Psoas muscle (tissue), 8 donors: Measurements from ENCODE around the gene ZC3H15. TPM values are rescaled to one million over a fixed set of nuclear protein-coding genes. Genes with fewer than 3 reads are reported as not detected.

Experiments
- ATAC-seq, 4 donors: fragments of 200-7000 bp; cut with Tn5 transposase; one replicate each; pipeline ENCODE4 v1.9.1; 2020; ENCODE audit warnings: moderate library complexity in 3 of 4, mild to moderate bottlenecking in 2 of 4
- DNase-seq, 2 donors: peaks; one replicate each; pipeline ENCODE4 v3.0.0-alpha.2; 2020
- H3K27ac ChIP-seq: fragments of 200-600 bp; one replicate; pipeline ENCODE4 v1.8.0; 2022
- H3K27me3 ChIP-seq, 3 donors: fragments of 200-600 bp in 1 of 3; one replicate each; pipeline versions ENCODE4 v1.6.1 to v1.8.0; 2013 to 2022; ENCODE audit warnings: low read length in 2 of 3, mild to moderate bottlenecking in 2 of 3, moderate library complexity in 1 of 3; ENCODE audit not compliant: insufficient read depth in 3 of 3
- H3K36me3 ChIP-seq, 2 donors: fragments of 200-600 bp in 1 of 2; one replicate each; pipeline versions ENCODE4 v1.6.1 to v1.8.0; 2013 to 2022; ENCODE audit warnings: low read depth in 1 of 2, mild to moderate bottlenecking in 1 of 2, moderate library complexity in 1 of 2; ENCODE audit not compliant: insufficient read depth in 1 of 2
- H3K4me1 ChIP-seq: fragments of 200-600 bp; one replicate; pipeline ENCODE4 v1.8.0; 2022
- H3K4me3 ChIP-seq: fragments of 200-600 bp; one replicate; pipeline ENCODE4 v1.8.0; 2022; ENCODE audit warnings: mild to moderate bottlenecking
- H3K9me3 ChIP-seq: fragments of 200-600 bp; one replicate; pipeline ENCODE4 v1.8.0; 2022
- WGBS, 3 donors: extraction: QIAGEN DNeasy Blood & Tissue Kit; methylation state at CpG; one replicate each; pipeline versions ENCODE4 v1.1.6 to v1.1.7; 2013; 5-methylcytosine and 5-hydroxymethylcytosine counted together
- intact Hi-C, 2 donors: fragments of 100-400 bp; cut with DNase I; formaldehyde crosslinking; loops; one replicate each; pipeline versions ENCODE4 v1.11.0 to v1.14.2; 2022
- polyA plus RNA-seq, 3 donors: library from polyadenylated mRNA; stranded (reverse); fragments of 200-250 nt; gene quantifications; one replicate each; pipeline ENCODE4 v1.2.3, GENCODE V29; 2013
- total RNA-seq, 4 donors: library from RNA; stranded (reverse); fragmentation: NEBNext Ultra II Directional in 2 of 4; extraction: Animal tissue kit (Norgen Biotek cat#: 25700) in 2 of 4; gene quantifications; one replicate each; pipeline versions ENCODE4 v1.2.1 to v1.2.4, GENCODE V29; 2021 to 2023
- TF ChIP-seq, protein P1 (sequence below): fragments of 200-600 bp; IDR thresholded peaks from one replicate; pipeline ENCODE4 v1.8.0; 2022; ENCODE audit warnings: antibody characterized with exemption
- donor health status: healthy with polysubstance abuse.
- donor health status: DM: no; HTN: no; CAD: no; lungs with moderate emphysema.
- donor health status: Bipolar disorder and iron deficiency.
- donor health status: healthy.
- donor health status: DM: yes; HTN: yes; CAD: no.
- donor health status: DM: no; HTN: no; CAD: no.
- donor health status: DM: no; HTN: no; CAD: no.
- donor health status: DM: yes; HTN: yes; CAD: no.

The ZC3H15 gene
- total and polyA plus RNA-seq, 7 donors = 31.1 to 83.8 (median 55.0) TPM

GRCh38 chr2:186443851-186444250 lies 42.2 kb upstream of the ZC3H15 start:
- TF ChIP-seq, protein P1, sequence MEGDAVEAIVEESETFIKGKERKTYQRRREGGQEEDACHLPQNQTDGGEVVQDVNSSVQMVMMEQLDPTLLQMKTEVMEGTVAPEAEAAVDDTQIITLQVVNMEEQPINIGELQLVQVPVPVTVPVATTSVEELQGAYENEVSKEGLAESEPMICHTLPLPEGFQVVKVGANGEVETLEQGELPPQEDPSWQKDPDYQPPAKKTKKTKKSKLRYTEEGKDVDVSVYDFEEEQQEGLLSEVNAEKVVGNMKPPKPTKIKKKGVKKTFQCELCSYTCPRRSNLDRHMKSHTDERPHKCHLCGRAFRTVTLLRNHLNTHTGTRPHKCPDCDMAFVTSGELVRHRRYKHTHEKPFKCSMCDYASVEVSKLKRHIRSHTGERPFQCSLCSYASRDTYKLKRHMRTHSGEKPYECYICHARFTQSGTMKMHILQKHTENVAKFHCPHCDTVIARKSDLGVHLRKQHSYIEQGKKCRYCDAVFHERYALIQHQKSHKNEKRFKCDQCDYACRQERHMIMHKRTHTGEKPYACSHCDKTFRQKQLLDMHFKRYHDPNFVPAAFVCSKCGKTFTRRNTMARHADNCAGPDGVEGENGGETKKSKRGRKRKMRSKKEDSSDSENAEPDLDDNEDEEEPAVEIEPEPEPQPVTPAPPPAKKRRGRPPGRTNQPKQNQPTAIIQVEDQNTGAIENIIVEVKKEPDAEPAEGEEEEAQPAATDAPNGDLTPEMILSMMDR = no peak
- WGBS, 3 donors = 95 to 97% (median 97%) methylated on average over 2 of the region's 2 CpGs
- Histone ChIP-seq H3K9me3 (no peaks in the 10 kb centered on the region), H3K4me3 (no peak overlapping the region), H3K4me1 (no peaks in the 10 kb centered on the region), H3K27me3 (no peaks in the 10 kb centered on the region), H3K36me3 (no peaks in the 10 kb centered on the region), H3K27ac (no peak overlapping the region)
- ATAC-seq (no peak), DNase-seq (no peak)
- intact Hi-C loops = no loop called here

GRCh38 chr2:186445506-186445905 lies 40.6 kb upstream of the ZC3H15 start:
- no peaks in the 10 kb centered on the region for H3K4me1 ChIP-seq
- no peaks in the 10 kb centered on the region for H3K9me3 ChIP-seq
- TF ChIP-seq, protein P1 = no peak
- no peaks in the 10 kb centered on the region for H3K36me3 ChIP-seq
- no peak for DNase-seq
- intact Hi-C loops = no loop called here
- no peak overlapping the region for H3K27ac ChIP-seq
- no peak overlapping the region for H3K4me3 ChIP-seq
- ATAC-seq = no peak
- WGBS, 3 donors = 93 to 96% (median 95%) methylated on average over 4 of the region's 4 CpGs
- no peaks in the 10 kb centered on the region for H3K27me3 ChIP-seq

- TF ChIP-seq, protein P1 = no peak
- Histone ChIP-seq H3K9me3 (no peaks in the 10 kb centered on the region), H3K4me1 (no peaks in the 10 kb centered on the region), H3K27ac (no peak overlapping the region), H3K4me3 (no peak overlapping the region), H3K27me3 (no peaks in the 10 kb centered on the region), H3K36me3 (peaks cover 0 to 13% of the 10 kb centered on the region in 2 donors)
- DNase-seq (no peak), ATAC-seq (no peak)
- intact Hi-C loops = no loop called here
Measured at GRCh38 chr2:186455613-186456012, 30.4 kb upstream of the ZC3H15 start.

DNA sequence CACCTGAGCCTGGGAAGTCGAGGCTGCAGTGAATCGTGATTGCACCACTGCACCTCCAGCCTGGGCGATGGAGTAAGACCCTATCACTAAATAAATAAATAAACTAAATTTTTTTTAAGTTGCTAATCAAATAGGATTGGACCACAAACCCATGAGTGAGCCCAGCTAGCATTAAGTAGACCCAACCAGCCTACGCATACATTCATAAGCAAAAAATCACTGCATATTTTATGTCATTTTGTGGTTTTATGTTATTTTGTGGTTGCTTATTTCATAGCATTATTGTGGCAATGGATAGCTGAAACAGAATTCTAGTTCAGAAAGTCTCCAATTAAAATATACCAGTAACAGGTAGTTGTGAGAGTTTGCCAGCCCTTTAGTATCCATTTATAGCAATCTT lies 29.1 kb upstream of the ZC3H15 start:
- Histone ChIP-seq H3K4me3 (no peak overlapping the region), H3K36me3 (peaks cover 0 to 13% of the 10 kb centered on the region in 2 donors), H3K9me3 (no peaks in the 10 kb centered on the region), H3K4me1 (no peaks in the 10 kb centered on the region), H3K27ac (no peak overlapping the region), H3K27me3 (no peaks in the 10 kb centered on the region)
- DNase-seq = no peak
- intact Hi-C loops = no loop called here
- TF ChIP-seq, protein P1 = no peak
- no peak for ATAC-seq
- WGBS, 3 donors = 94 to 95% (median 94%) methylated on average over 4 of the region's 4 CpGs

DNA sequence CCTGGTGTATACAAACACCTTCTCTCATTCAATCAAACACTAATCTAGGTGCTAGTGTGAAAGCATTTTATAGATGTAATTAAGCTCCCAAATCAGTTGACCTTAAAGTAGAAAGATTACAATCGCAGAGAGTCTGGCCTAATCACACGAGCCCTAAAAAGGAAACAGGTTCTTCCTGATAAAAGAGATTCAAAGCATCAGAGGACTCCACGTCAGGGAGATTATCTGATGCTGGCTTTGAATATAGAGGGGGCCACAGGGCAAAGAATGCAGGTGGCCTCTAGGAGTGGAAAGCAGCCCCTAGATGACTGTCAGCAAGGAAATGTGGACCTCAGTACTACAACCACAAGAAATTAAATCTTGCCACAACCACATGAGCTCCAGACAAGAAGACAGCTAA lies 28.2 kb upstream of the ZC3H15 start:
- TF ChIP-seq, protein P1 = no peak
- Histone ChIP-seq H3K27me3 (no peaks in the 10 kb centered on the region), H3K4me3 (no peak overlapping the region), H3K4me1 (no peaks in the 10 kb centered on the region), H3K9me3 (no peaks in the 10 kb centered on the region), H3K27ac (no peak overlapping the region), H3K36me3 (peaks cover 0 to 13% of the 10 kb centered on the region in 2 donors)
- ATAC-seq (no peak), DNase-seq (no peak)
- 61 to 71% (median 68%) methylated on average over 3 of the region's 3 CpGs for WGBS, 3 donors
- intact Hi-C loops = no loop called here
